GM12801 (cell line): ENCODE results near the gene KLHL13.

Experiments used
- TF ChIP-seq, protein P1 (sequence below): IDR thresholded peaks from one replicate; pipeline ENCODE4 v1.5.1; 2011; ENCODE audit warnings: control low read depth; ENCODE audit not compliant: insufficient read length; ENCODE audit errors: extremely low read depth

Gene KLHL13

DNA sequence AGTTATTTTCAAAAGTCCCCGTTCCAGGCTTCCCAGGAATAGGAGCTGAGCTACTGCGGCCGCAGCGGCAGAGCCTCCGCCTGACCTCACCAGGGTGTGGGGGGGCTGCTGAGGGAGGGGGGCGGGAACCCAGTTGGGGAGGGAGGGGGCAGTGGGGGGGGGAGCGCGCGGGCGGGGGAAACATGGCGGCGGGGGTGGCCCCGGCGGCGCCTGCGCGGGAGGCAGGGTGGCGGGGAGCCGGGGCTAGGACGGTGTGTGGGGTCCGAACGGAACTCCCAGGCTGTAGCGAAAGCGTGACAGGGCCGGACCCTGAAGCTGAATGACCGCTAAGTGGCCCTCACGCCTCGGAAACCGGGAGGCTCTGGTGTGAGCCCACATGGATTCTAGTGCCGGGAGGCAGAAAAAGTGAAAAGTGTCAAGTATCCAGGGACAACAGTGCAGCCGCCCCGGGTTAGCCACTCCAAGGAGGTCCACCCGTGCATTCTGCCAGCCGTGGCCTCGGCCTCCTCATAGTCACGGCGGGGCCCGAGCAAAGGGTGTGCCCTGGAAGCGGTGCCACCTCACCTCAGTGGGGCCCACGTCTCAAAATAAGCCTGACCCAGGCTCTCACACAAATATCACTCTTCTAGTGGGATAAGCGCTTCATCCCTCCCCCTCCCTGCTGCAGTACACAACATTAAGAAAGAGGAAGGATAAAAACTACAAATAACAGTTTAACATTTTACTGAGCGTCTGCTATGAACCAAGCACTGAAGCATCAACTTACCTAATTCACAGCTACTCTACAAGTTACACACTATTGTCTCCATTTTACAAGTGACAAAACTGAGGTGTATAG is at the start of gene KLHL13:
Gene KLHL13 (minus strand): TSS at position 98 of the 838 bp plus-strand sequence. CDS start 88,337 bp downstream, outside the sequence.
- TF ChIP-seq, protein P1, sequence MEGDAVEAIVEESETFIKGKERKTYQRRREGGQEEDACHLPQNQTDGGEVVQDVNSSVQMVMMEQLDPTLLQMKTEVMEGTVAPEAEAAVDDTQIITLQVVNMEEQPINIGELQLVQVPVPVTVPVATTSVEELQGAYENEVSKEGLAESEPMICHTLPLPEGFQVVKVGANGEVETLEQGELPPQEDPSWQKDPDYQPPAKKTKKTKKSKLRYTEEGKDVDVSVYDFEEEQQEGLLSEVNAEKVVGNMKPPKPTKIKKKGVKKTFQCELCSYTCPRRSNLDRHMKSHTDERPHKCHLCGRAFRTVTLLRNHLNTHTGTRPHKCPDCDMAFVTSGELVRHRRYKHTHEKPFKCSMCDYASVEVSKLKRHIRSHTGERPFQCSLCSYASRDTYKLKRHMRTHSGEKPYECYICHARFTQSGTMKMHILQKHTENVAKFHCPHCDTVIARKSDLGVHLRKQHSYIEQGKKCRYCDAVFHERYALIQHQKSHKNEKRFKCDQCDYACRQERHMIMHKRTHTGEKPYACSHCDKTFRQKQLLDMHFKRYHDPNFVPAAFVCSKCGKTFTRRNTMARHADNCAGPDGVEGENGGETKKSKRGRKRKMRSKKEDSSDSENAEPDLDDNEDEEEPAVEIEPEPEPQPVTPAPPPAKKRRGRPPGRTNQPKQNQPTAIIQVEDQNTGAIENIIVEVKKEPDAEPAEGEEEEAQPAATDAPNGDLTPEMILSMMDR, result no peak

DNA sequence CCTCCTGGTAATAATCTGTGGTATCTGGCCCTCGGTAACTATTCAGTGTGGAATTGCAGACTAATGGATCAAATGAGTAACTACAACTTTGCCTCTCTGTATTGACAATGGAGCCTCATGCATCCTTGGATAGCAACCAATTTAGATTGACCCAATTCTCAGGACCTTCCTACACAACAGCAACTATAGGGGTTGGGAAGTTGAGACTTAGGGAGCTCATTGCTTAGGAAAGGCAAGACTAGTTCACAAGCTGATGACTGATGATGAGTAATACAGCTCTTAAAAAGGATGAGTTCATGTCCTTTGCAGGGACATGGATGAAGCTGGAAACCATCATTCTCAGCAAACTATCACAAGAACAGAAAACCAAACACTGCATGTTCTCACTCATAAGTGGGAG is 47.5 kb upstream of the KLHL13 start:
- TF ChIP-seq, protein P1, result no peak

DNA sequence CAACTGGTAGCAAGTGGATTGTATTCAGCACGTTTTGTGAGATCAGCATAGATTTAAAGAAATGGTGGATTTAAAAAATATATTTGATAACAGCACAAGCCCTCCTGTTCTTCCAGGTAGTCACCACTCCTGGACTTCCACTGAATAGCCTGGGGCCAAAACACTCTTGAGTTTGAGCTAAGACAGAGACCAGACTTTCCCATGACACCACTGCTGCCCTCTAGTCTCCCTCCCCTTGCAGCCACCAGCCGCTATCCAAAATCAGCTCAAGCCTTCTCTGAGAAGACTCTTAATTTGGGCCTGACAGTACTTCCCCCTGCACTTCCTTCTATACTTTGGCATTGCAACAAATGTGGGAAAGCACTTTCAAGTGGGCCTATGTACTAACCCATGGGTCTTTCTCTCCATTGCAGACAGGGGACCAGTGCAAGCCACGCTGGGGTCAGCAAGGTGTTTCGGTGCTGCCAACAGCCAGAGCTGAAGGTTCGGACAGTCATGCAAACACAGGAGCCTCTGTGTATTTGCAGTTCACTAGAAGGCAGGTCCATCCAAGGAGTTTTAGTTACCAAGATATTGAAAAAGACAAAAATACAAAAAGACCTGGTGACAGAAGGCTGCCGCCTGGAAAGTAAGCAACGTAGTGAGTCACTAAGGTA is 40.5 kb upstream of the KLHL13 start:
- TF ChIP-seq, protein P1, result no peak

DNA sequence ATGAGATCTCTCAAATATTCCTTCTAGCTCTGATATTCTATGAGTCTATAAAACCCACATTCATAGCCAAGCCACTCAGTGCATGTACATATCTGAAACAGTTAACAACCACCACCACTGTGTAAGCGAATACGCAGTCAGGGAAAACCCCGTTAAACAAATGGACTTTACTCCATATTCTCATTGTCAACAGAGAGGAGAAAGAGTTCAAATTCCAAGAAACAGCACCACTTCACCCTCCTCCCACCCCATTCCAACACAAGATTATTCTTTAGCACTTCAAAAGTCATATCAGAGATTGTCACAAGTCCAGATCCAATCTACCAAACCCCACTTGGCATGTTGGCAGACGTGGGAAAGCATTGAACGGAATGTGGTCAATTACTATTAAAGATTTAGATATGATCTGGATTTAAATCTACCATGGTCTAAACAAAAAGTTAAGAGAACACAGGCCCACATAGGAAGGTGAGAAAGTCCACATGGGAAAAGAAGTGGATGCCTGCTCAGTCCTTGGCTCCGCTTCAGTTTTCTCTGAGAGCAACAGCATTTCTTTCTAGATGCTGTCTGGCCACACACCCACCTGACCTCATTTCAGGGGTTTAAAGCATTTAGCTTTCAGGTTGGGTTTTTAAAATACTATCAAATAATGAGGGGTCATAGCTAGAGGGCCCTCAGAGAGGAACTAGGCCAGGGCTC is 39.8 kb upstream of the KLHL13 start:
- TF ChIP-seq, protein P1, result no peak

GRCh38 chrX:118153270-118153669 is 36.7 kb upstream of the KLHL13 start:
- TF ChIP-seq, protein P1, result no peak

DNA sequence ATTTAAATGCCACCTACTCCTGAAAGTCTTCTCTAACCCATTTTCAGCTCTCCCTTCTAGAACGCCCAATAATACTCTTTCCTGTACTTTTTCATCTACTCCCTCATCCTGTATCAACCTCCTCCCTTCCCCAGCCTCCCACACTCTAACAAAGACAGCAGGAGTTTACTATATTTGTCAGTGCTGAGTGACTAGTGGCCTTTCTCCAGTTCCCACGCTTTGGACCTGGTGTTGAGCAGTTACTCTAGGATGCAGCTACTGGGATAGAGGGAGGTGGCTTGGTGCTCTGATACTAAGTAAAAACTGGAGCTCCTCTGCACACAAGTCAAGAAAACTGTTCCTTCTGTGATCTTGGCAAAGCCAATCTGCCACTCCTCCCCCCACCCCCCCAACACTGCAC is 36.1 kb upstream of the KLHL13 start:
- TF ChIP-seq, protein P1, result no peak

DNA sequence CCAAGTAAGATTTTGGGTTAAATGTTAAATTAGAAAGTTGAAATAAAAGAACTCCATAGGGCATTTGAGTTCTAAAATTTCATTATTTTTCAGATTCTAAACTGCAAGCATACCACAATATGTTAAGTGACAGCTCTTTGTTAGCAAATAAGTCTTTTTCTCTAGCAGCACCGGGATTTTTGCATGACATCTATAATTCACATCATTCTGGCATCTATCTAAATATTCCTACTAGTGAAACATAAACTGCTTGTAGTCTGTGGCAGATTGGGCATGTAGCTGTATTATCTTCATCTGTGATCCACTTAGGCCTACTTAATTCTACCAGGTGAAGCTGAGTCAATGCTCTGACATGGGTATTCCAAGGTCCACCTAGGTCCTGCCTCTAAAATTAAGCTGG is 32.1 kb upstream of the KLHL13 start:
- TF ChIP-seq, protein P1, result no peak
